H9 (cell line): ENCODE measurements around the gene TNFAIP3. TPM values are rescaled to one million over a fixed set of nuclear protein-coding genes. Genes with fewer than 3 reads are reported as not detected.

Experiments
- DNase-seq: peaks from one replicate; pipeline ENCODE4 v3.0.0-alpha.2; 2017
- H2AFZ ChIP-seq: one replicate; pipeline ENCODE4 v1.6.1; 2013; ENCODE audit warnings: mild to moderate bottlenecking, low read length, control low read depth, moderate library complexity
- H2AK5ac ChIP-seq: 2 replicates; pipeline ENCODE4 v1.6.1; 2013; ENCODE audit warnings: low read length, control low read depth, mixed read lengths; ENCODE audit not compliant: insufficient read length
- H2BK120ac ChIP-seq: one replicate; pipeline ENCODE4 v1.6.1; 2013; ENCODE audit warnings: low read depth, mild to moderate bottlenecking, low read length, control low read depth, inconsistent platforms; ENCODE audit not compliant: poor library complexity, severe bottlenecking
- H2BK12ac ChIP-seq: 2 replicates; pipeline ENCODE4 v1.6.1; 2013; ENCODE audit warnings: low read length, control low read depth, mixed read lengths, low read depth; ENCODE audit not compliant: insufficient read length
- H2BK15ac ChIP-seq: 2 replicates; pipeline ENCODE4 v1.6.1; 2013; ENCODE audit warnings: low read depth, low read length, control low read depth
- H2BK20ac ChIP-seq: one replicate; pipeline ENCODE4 v1.6.1; 2013; ENCODE audit warnings: low read depth, mild to moderate bottlenecking, low read length, control low read depth, inconsistent platforms; ENCODE audit not compliant: poor library complexity, severe bottlenecking
- H2BK5ac ChIP-seq: 2 replicates; pipeline ENCODE4 v1.6.1; 2013; ENCODE audit warnings: low read length, control low read depth, mixed read lengths; ENCODE audit not compliant: insufficient read length
- H3K14ac ChIP-seq: 2 replicates; pipeline ENCODE4 v1.6.1; 2013; ENCODE audit warnings: low read length, control low read depth; ENCODE audit not compliant: insufficient read depth
- H3K18ac ChIP-seq: 2 replicates; pipeline ENCODE4 v1.6.1; 2013; ENCODE audit warnings: low read depth, mild to moderate bottlenecking, mixed read lengths, low read length, control low read depth; ENCODE audit not compliant: insufficient read length
- H3K23ac ChIP-seq: 2 replicates; pipeline ENCODE4 v1.6.1; 2013; ENCODE audit warnings: low read length, control low read depth, mixed read lengths, low read depth; ENCODE audit not compliant: insufficient read length
- H3K23me2 ChIP-seq: 2 replicates; pipeline ENCODE4 v1.6.1; 2013; ENCODE audit warnings: low read depth, mild to moderate bottlenecking, mixed read lengths, low read length, control low read depth; ENCODE audit not compliant: insufficient read length, poor library complexity, severe bottlenecking
- H3K27ac ChIP-seq: 2 replicates; pipeline ENCODE4 v1.5.1; 2013; ENCODE audit warnings: low read length, control low read depth, mixed read lengths, low read depth; ENCODE audit not compliant: insufficient read length
- H3K27me3 ChIP-seq: 2 replicates; pipeline ENCODE4 v1.6.1; 2013; ENCODE audit warnings: low read length, control low read depth, inconsistent platforms; ENCODE audit not compliant: insufficient read depth
- H3K4ac ChIP-seq: 2 replicates; pipeline ENCODE4 v1.6.1; 2013; ENCODE audit warnings: low read depth, mild to moderate bottlenecking, control low read depth, inconsistent platforms, low read length, moderate library complexity
- H3K4me1 ChIP-seq: 2 replicates; pipeline ENCODE4 v1.6.1; 2013; ENCODE audit warnings: low read length, control low read depth, inconsistent platforms; ENCODE audit not compliant: insufficient read depth
- H3K4me2 ChIP-seq: 2 replicates; pipeline ENCODE4 v1.6.1; 2013; ENCODE audit warnings: low read length, control low read depth, mixed read lengths; ENCODE audit not compliant: insufficient read length, insufficient read depth
- H3K56ac ChIP-seq: 2 replicates; pipeline ENCODE4 v1.6.1; 2013; ENCODE audit warnings: low read depth, mild to moderate bottlenecking, mixed read lengths, low read length, control low read depth; ENCODE audit not compliant: insufficient read length
- H3K79me1 ChIP-seq: 2 replicates; pipeline ENCODE4 v1.6.1; 2013; ENCODE audit warnings: low read depth, mild to moderate bottlenecking, moderate library complexity, low read length, control low read depth, inconsistent platforms; ENCODE audit not compliant: insufficient read depth, poor library complexity, severe bottlenecking
- H3K79me2 ChIP-seq: 2 replicates; pipeline ENCODE4 v1.6.1; 2013; ENCODE audit warnings: low read length, control low read depth, inconsistent platforms; ENCODE audit not compliant: insufficient read depth
- H3K9ac ChIP-seq: 2 replicates; pipeline ENCODE4 v1.6.1; 2013; ENCODE audit warnings: low read length, control low read depth, mixed read lengths; ENCODE audit not compliant: insufficient read length; ENCODE audit errors: extremely low read depth
- H3K9me3 ChIP-seq: one replicate; pipeline ENCODE4 v1.6.1; 2013; ENCODE audit warnings: low read depth, low read length, inconsistent platforms; ENCODE audit not compliant: control insufficient read depth
- H3T11ph ChIP-seq: one replicate; pipeline ENCODE4 v1.6.1; 2013; ENCODE audit warnings: mild to moderate bottlenecking, low read length, control low read depth, inconsistent platforms
- H4K20me1 ChIP-seq: one replicate; pipeline ENCODE4 v1.6.1; 2013; ENCODE audit not compliant: control insufficient read depth, insufficient read length, insufficient read depth
- H4K5ac ChIP-seq: 2 replicates; pipeline ENCODE4 v1.6.1; 2013; ENCODE audit warnings: low read depth, mild to moderate bottlenecking, mixed read lengths, low read length, control low read depth; ENCODE audit not compliant: insufficient read length
- H4K8ac ChIP-seq: replicated peaks from 2 replicates; pipeline ENCODE4 v1.6.1; 2013; ENCODE audit warnings: low read length, control low read depth, mixed read lengths, low read depth; ENCODE audit not compliant: insufficient read length
- H4K91ac ChIP-seq: 2 replicates; pipeline ENCODE4 v1.6.1; 2013; ENCODE audit warnings: low read depth, mild to moderate bottlenecking, moderate library complexity, mixed read lengths, low read length, control low read depth; ENCODE audit not compliant: insufficient read length
- H3K27ac Mint-ChIP-seq, 3 experiments: 2 replicates in 2 of 3; 3 replicates in 1 of 3; pipeline ENCODE4 v1.8.0; 2020 to 2021; ENCODE audit warnings: mixed read lengths in 3 of 3, mild to moderate bottlenecking in 1 of 3, moderate library complexity in 1 of 3
- H3K27me3 Mint-ChIP-seq: 2 replicates; pipeline ENCODE4 v1.8.0; 2021; ENCODE audit warnings: low read depth, mild to moderate bottlenecking, moderate library complexity, mixed read lengths
- H3K36me3 Mint-ChIP-seq, 3 experiments: 2 replicates in 2 of 3; 3 replicates in 1 of 3; pipeline ENCODE4 v1.8.0; 2020 to 2021; ENCODE audit warnings: low read depth in 3 of 3, mixed read lengths in 3 of 3; ENCODE audit not compliant: insufficient read depth in 1 of 3
- H3K4me1 Mint-ChIP-seq, 2 experiments: 2 replicates each; pipeline ENCODE4 v1.8.0; 2020; ENCODE audit warnings: mixed read lengths in 2 of 2
- H3K4me3 Mint-ChIP-seq, 2 experiments: 2 replicates in 1 of 2; 3 replicates in 1 of 2; pipeline ENCODE4 v1.8.0; 2020 to 2021; ENCODE audit warnings: mild to moderate bottlenecking in 2 of 2, mixed read lengths in 2 of 2, moderate library complexity in 1 of 2
- H3K9me3 Mint-ChIP-seq, 2 experiments: 2 replicates in 1 of 2; 3 replicates in 1 of 2; pipeline ENCODE4 v1.8.0; 2020; ENCODE audit warnings: mild to moderate bottlenecking in 2 of 2, mixed read lengths in 2 of 2, moderate library complexity in 1 of 2
- WGBS: extraction: QIAGEN DNeasy Blood & Tissue Kit; methylation state at CpG from one replicate; pipeline ENCODE4 v1.1.7; 2013; ENCODE audit warnings: missing lambda C conversion rate, low lambda C conversion rate, mixed read lengths; ENCODE audit not compliant: insufficient read length; ENCODE audit errors: extremely low coverage; 5-methylcytosine and 5-hydroxymethylcytosine counted together
- total RNA-seq: library from RNA; stranded (reverse); gene quantifications from 2 replicates; pipeline ENCODE4 v1.2.1, GENCODE V29; 2021
- TF ChIP-seq, protein P1 (sequence below): fragments of 200-600 bp; sonication (generic); conservative IDR thresholded peaks from 3 replicates; pipeline ENCODE4 v1.8.0; 2021; ENCODE audit warnings: antibody characterized with exemption, mild to moderate bottlenecking

Gene TNFAIP3
- total RNA-seq, 1 experiment from 2014 or later, result 3.7 TPM

DNA sequence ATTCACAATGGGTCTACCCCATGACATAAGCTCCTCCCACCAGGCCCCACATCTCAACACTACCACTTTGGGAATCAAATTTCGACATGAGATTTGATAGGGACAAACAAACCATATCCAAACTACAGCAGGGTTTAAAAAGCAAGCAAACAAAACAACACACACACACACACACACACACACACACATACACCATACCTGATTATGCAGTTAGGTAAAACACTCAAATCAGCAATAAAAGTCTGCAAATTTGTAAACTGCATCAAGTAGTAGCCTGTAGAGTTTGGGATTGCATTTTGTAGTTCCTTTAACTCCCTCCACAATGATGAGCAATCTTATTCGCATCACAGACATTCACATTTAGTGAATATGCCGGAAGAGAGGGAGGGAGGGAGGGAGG is 32.6 kb upstream of the TNFAIP3 start:
- Histone ChIP-seq H3K23me2 (no peaks in the 10 kb centered on the region), H2BK20ac (no peak overlapping the region), H3K9me3 (no peaks in the 10 kb centered on the region), H3K27ac (no peak overlapping the region), H3K4me2 (no peak overlapping the region), H2BK5ac (no peak overlapping the region), H4K20me1 (no peaks in the 10 kb centered on the region), H3K4me1 (no peaks in the 10 kb centered on the region), H3K4ac (no peak overlapping the region), H3K18ac (no peak overlapping the region), H4K8ac (no peak overlapping the region), H3K79me1 (no peaks in the 10 kb centered on the region), H3K27me3 (no peaks in the 10 kb centered on the region), H3K23ac (no peak overlapping the region), H3K14ac (no peak overlapping the region), H2BK12ac (no peak overlapping the region), H3K79me2 (no peaks in the 10 kb centered on the region), H4K5ac (no peak overlapping the region), H4K91ac (no peak overlapping the region), H2AK5ac (no peak overlapping the region), H2BK15ac (no peak overlapping the region), H2AFZ (no peak overlapping the region), H3K9ac (no peak overlapping the region), H3T11ph (no peak overlapping the region), H2BK120ac (no peak overlapping the region), H3K56ac (no peak overlapping the region)
- peaks cover 0 to 5% (median 3%) of the 10 kb centered on the region in 3 experiments; a peak in 4 of 7 replicates for H3K36me3 Mint-ChIP-seq
- no peak overlapping the region for H3K4me3 Mint-ChIP-seq
- H3K27me3 Mint-ChIP-seq, result no peaks in the 10 kb centered on the region
- H3K9me3 Mint-ChIP-seq, result peaks cover 17% of the 10 kb centered on the region in 2 experiments
- no peak overlapping the region for H3K27ac Mint-ChIP-seq
- no CpG with 5 or more reads among the region's 3 CpGs for WGBS
- peaks cover 5 to 7% of the 10 kb centered on the region in 2 experiments; a peak in 2 of 4 replicates for H3K4me1 Mint-ChIP-seq
- TF ChIP-seq, protein P1, sequence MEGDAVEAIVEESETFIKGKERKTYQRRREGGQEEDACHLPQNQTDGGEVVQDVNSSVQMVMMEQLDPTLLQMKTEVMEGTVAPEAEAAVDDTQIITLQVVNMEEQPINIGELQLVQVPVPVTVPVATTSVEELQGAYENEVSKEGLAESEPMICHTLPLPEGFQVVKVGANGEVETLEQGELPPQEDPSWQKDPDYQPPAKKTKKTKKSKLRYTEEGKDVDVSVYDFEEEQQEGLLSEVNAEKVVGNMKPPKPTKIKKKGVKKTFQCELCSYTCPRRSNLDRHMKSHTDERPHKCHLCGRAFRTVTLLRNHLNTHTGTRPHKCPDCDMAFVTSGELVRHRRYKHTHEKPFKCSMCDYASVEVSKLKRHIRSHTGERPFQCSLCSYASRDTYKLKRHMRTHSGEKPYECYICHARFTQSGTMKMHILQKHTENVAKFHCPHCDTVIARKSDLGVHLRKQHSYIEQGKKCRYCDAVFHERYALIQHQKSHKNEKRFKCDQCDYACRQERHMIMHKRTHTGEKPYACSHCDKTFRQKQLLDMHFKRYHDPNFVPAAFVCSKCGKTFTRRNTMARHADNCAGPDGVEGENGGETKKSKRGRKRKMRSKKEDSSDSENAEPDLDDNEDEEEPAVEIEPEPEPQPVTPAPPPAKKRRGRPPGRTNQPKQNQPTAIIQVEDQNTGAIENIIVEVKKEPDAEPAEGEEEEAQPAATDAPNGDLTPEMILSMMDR, result no peak
- no peak for DNase-seq
